ENCODE results near the gene AP5B1.

AP5B1 gene

GRCh38 chr11:65786786-65787636 is 6.2 kb upstream of the AP5B1 start, which contains the start of gene OVOL1:
TSS of gene OVOL1 (plus strand) at chr11:65787063. CDS start at chr11:65787374, 311 bp downstream.
- TF ChIP-seq POLR2A (IDR thresholded peaks at IDR 0.05; ENCODE audit: low read depth, low read length) = no peak
- no peak for FAIRE-seq
- no peak for DNase-seq (ENCODE audit: insufficient read length, low spot score)

GRCh38 chr11:65786008-65786785 is 5.4 kb upstream of the AP5B1 start:
- DNase-seq (ENCODE audit: insufficient read length, low spot score) (no peak), FAIRE-seq (no peak)
- TF ChIP-seq POLR2A (IDR thresholded peaks at IDR 0.05; ENCODE audit: low read depth, low read length) = no peak

- DNase-seq (ENCODE audit: insufficient read length, low spot score) (no peak), FAIRE-seq (no peak)
- no peak for TF ChIP-seq POLR2A (IDR thresholded peaks at IDR 0.05; ENCODE audit: low read depth, low read length)
These were observed 4.7 kb upstream of the AP5B1 start for GRCh38 chr11:65785319-65786007.

DNA sequence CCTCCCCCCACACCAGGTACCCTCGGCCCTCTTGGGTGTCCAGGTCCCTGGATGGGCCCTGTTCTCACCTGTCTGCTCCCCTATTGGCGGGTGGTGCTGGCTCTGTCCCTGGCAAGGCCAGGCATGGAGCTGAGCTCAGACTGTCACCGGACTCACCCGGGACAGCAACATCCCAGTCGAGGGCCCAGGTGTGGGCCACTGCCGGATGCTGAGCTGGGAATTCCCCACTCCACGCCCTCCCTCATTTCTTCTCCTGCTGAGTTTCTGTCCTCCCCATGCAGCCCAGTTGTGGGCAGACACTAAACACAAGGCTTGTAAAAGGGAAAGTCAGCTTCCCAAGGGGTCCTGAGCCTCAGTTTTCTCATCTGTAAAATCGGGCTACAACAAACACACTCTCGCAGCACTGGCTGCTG is 2.0 kb upstream of the AP5B1 start:
- FAIRE-seq (no peak), DNase-seq (ENCODE audit: insufficient read length, low spot score) (no peak)
- TF ChIP-seq POLR2A (IDR thresholded peaks at IDR 0.05; ENCODE audit: low read depth, low read length) = no peak

DNA sequence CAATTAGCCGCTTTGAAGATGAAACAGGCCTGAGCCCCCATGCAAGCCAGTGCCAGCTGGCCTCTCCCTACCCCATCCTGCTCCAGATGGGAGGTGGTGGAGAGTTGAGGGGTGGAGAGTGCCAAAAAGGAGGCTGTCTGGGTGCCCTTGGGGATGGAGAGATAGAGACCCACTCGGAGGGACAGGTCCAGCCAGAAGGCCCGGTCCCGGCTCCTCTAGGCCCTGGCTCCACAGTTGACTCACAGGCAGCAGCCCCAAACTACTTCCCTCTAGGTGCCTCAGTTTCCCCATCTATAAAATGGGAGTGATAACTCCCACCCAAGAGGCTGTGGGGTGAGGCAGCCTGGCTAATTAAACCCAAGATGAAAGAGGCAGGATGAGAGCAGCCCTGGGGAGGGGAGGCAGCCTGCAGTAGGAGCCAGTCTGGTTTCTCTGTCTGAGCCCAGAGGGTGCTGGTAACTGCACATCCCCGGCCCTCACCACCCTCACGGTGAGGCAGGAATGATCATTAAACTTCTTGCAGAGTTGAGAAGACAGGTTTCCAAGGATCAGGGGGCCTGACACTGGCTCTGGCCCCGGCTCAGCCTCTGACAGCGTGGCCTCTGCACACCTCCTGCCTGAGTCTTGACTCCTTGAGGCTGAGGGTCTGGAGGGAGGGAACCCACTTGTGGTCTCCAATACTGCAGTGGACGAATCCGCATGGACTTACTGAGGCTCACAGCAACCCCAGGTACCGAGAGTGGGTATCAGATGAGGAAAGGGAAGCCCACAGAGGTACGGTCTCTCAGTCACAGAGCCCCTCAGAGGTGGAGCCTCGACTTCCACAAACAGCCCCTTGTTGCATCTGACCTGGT is 1.4 kb upstream of the AP5B1 start:
- DNase-seq (ENCODE audit: insufficient read length, low spot score) = no peak
- no peak for FAIRE-seq
- TF ChIP-seq POLR2A (IDR thresholded peaks at IDR 0.05; ENCODE audit: low read depth, low read length) = no peak

DNA sequence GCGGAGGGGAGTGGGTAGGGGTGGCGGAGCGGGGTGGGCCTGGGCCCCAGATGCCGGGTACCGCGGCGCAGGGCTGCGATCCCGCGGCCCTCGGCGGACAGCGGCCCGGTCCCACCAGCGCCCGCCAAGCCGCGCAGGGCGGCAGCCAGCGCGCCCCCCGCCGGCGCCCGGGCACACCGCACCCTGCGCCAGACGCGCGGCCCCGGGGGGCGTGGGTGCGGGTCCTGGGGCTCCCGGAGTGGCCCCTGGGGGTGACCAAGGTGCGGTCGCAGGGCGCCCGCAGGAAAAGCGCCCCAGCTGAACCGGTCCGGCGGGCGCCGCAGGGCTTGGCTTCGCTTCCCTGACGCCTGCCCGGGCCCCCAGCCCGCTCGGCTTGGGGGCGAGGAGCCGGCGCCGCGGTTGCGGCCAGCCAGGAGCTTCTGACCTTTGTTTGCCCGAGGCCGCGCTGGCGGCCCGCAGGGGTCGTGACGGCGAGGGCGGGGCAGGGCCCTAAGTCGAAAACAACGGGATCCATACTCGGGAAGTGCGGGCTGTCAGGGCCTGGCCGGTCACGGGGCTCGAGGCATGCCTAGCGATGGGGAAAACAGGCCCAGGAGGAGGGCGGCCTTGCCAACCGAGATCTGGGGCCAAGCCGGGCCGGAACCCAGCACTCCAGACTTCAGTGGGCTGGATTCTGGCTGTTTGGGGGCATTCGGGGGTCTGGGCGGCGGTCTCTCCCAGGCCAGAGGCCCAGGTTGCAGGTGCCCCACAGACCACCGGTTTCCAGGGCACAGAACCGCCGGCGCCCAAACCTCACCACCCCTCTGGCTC is 581 bp upstream of the AP5B1 start:
- DNase-seq (ENCODE audit: insufficient read length, low spot score) (no peak), FAIRE-seq (no peak)
- no peak for TF ChIP-seq POLR2A (IDR thresholded peaks at IDR 0.05; ENCODE audit: low read depth, low read length)

- DNase-seq (ENCODE audit: insufficient read length, low spot score) (peak; percentile 96), FAIRE-seq (no peak)
- peak; percentile 64 for TF ChIP-seq POLR2A (IDR thresholded peaks at IDR 0.05; ENCODE audit: low read depth, low read length)
These were observed 632 bp downstream of the AP5B1 start for GRCh38 chr11:65779919-65780769.

- no peak for FAIRE-seq
- no peak for DNase-seq (ENCODE audit: insufficient read length, low spot score)
- no peak for TF ChIP-seq POLR2A (IDR thresholded peaks at IDR 0.05; ENCODE audit: low read depth, low read length)
These were observed 1.2 kb downstream of the AP5B1 start for GRCh38 chr11:65779669-65779918.

- no peak for TF ChIP-seq POLR2A (IDR thresholded peaks at IDR 0.05; ENCODE audit: low read depth, low read length)
- no peak for DNase-seq (ENCODE audit: insufficient read length, low spot score)
- FAIRE-seq = no peak
These were observed 1.7 kb downstream of the AP5B1 start for GRCh38 chr11:65778901-65779668.

GRCh38 chr11:65778431-65778900 is 2.3 kb downstream of the AP5B1 start:
- no peak for TF ChIP-seq POLR2A (IDR thresholded peaks at IDR 0.05; ENCODE audit: low read depth, low read length)
- FAIRE-seq = no peak
- DNase-seq (ENCODE audit: insufficient read length, low spot score) = no peak

DNA sequence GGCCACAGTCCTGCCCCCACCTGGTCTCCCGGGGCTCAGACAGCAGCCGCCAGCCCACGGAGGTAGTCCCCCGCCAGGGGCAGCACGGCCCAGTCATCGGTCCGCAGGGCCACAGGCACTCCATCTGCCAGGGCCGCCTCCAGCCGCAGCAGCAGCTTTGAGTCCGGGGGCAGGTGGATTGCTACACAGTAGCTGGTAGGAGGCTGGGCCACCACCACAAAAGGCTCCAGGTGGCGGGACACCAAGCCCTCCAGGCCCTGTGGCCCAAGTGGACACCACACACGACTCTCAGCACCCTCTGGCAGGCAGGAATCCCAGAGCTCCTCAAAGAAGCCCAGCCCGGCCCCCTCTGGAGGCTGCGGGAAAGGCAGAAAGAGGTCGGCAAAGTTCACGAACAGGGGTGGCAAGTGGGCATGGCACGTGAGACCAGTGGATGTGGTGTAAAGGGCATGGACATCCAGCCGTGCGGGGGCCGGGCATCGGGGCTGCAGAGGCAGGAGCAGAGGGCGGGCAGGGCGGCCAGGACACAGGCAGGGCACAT is 2.9 kb downstream of the AP5B1 start:
- TF ChIP-seq POLR2A (IDR thresholded peaks at IDR 0.05; ENCODE audit: low read depth, low read length) = no peak
- DNase-seq (ENCODE audit: insufficient read length, low spot score) (no peak), FAIRE-seq (no peak)

Data from H54 (cell line).